GM21717 (cell line): ENCODE measurements around the gene IER5.

Experiments used
- ATAC-seq: cut with Tn5 transposase; IDR thresholded peaks from one replicate; pipeline ENCODE4 v1.9.1; 2021; ENCODE audit warnings: mild to moderate bottlenecking, moderate library complexity; ENCODE audit not compliant: unreplicated experiment

The IER5 gene

DNA sequence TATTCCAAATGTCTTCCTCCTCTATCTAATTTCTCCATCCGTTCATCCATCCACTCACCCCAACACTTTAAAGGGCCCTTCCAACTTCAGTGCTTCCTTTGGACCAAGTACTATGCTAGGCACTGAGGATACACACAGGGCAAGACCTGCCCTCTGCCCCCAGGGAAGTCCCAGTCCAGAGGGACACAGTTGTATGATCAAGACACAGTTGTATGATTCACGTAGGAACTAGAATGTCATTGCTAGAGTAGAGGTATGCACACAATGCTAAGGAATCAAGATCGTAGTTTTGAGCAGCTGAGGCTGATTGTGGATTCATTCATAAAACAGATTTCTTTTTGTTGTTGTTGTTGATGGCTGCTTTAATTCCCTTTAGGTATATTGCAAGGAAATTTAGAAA, 11.6 kb upstream of the IER5 start:
- ATAC-seq, result no peak

DNA sequence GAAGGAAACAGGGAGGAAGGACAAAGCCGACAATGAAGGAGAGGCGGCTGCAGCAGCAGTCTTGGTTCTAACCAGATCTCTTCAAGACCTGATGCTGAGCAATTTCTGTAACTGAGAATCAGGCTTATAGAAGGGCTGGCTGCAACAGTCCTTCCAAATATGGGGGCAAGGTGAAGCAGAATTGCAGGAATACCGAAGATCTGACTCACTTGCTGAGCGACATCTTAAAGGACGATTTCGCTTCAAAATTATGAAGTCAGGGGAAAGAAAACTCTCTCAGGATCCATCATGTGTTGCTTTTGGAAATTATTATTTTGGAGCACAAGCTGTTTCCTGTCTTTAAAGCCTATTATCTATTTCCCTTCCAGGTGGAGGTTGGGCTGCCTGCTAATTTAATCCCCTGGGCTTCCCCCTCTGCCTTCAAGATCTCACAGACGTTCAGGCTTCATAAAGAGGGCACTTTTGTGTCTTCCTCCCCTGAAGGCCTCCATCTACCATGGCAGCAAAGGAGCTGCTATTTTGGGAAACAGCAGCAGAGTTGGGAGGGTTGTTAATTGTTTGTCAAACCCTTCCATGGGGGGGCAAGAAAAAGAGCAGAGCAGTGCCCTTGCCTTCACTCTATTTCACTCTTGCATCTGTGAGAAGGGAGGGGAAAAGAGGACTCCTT, 10.8 kb upstream of the IER5 start:
- ATAC-seq, result no peak

DNA sequence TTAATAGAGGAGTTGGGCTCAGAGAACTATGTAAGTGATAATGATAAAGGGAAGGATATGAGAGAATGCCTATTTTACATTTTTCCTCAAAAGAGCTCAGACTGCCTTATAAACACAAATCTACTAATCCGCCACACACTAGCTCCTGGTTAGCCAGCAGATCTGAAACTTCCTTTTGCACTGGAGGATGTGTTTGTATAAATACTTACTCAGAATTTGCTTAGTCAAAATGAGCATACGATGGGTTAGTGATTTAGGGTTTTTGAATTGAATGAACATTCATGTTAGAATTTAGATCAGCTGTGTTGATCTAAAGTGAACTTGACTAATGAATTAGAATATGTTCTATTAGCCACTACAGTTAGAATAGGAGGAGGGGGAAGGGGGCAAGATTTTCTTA, 9.1 kb upstream of the IER5 start:
- no peak for ATAC-seq

DNA sequence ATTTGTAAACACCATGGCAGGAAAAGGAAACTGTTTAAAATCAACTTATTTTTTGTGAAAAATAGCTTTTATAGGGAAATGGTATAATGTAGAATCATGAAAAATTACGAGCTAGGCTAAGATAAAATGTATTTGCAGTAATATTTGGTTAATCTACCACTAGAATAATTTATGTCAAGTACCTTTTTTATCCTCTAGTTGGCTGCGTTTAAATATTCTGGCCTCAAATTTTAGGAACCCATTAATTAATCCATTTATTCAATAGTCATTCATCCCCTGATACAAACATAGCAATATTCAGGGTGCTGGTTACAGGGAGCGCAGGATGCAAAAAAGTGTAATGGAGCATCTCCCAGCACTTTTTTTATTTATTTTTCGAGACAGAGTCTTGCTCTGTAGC, 8.6 kb upstream of the IER5 start:
- no peak for ATAC-seq

DNA sequence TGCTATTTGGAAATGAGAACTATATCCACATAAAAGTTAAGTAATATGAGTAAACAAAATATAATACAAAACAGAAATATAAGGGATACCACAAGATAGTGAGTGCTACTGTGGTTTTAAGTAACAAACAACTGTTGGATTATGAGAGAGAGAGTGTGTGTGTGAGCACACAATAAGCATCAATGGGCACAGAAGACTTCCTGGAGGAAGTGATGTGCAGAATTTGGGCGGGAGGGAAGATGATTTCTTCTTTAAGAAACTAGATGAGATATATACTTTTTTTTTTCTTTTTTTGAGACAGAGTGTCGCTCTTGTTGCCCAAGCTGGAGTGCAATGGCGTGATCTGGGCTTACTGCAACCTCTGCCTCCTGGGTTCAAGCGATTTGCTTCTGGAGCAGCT, 7.9 kb upstream of the IER5 start:
- no peak for ATAC-seq

DNA sequence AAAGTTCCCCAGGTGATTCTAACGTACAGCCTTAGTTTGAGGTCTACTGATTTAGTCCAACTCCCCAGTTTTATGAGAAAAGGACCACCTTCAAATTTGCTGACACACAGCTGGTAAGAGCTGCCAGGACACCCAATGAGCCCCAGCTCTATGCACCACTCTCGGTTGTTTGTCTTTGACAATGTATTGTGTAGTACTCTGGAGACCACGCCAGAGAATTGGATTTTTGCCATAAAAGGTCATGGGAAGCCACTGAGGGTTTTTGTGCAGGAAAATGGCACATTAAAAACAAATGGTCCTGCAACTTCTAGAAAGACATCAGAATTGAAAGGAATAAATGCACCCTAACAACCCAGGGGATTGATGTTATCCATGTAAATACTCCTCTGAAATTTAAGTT, 7.1 kb upstream of the IER5 start:
- no peak for ATAC-seq

GRCh38 chr1:181083842-181084605, 4.5 kb upstream of the IER5 start:
- ATAC-seq, result peak; percentile 38

DNA sequence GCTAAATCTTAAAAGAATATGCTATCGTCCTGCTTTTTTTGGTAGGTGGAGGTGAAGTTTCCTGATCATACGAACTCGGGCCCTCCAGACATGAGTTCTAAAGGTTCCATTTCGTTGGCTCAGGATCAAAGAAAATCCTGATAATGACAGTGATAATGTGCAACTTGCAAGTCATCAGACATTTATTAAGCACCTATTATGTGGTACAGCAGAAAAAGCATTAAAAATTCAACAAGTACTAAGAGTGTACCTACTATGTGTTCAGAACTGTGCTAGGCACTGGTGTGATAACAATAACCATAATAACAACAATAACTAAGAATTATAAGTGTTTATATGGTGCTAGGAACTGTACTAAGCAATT, 3.9 kb upstream of the IER5 start:
- ATAC-seq, result no peak

- no peak for ATAC-seq
These were observed 2.4 kb upstream of the IER5 start for GRCh38 chr1:181086091-181086490.

DNA sequence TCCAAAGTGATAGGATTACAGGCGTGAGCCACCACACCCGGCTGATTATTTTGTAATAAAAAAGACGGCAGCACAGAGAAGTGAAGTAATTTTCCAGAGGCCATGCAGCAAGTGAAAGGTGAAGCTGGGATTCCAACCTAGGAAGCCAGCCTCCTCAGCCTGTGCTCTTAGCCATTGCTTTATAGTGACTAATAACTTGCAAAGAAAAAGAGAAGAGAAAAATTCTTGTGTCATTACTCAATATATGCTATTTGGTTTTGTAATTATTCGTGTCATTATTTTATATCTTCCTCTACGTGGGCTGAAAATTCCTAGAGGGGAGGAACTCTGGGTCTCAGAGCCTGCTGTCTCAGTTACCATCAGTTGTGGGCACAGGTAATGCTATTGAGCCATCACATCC, 1.6 kb upstream of the IER5 start:
- ATAC-seq, result no peak

DNA sequence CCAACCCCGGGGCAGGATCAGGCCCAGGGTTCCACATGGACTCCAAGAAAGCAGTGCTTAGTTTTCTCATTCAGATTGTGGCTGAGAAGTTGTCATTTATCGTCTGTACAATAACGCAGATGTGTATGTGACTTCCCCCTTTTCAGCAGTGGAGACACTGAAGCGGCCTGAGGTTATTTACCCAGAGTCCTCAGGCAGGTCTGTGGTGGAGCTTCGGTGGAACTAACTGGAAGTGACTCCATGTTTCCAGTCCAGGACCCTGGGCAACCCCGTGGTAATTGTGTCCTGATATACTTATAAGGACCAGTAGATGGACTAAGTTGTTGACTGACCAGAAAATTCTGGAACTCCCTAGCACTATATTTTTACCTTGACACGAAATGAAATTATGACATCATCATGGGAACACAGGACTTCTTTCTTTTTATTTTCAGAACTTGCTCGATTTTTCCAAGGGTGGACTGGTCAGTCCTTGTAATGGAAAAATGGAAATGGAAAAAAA, 1.0 kb upstream of the IER5 start:
- no peak for ATAC-seq

DNA sequence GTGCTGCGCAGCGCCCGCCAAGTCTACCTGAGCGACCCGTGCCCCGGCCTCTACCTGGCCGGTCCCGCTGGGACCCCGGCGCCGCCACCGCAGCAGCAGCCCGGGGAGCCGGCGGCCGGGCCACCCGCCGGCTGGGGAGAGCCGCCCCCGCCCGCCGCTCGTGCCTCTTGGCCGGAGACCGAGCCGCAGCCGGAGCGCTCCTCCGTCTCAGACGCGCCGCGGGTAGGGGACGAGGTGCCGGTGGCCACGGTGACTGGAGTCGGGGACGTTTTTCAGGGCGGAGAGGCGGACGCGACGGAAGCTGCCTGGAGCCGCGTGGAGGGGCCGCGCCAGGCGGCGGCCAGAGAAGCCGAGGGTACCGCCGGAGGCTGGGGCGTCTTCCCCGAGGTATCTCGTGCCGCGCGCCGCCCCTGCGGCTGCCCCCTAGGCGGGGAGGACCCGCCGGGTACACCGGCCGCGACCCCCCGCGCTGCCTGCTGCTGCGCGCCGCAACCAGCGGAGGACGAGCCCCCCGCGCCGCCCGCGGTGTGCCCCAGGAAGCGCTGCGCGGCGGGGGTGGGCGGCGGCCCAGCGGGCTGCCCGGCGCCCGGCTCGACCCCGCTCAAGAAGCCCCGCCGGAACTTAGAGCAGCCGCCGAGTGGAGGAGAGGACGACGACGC, 646 bp downstream of the IER5 start:
- ATAC-seq, result peak; percentile 5

DNA sequence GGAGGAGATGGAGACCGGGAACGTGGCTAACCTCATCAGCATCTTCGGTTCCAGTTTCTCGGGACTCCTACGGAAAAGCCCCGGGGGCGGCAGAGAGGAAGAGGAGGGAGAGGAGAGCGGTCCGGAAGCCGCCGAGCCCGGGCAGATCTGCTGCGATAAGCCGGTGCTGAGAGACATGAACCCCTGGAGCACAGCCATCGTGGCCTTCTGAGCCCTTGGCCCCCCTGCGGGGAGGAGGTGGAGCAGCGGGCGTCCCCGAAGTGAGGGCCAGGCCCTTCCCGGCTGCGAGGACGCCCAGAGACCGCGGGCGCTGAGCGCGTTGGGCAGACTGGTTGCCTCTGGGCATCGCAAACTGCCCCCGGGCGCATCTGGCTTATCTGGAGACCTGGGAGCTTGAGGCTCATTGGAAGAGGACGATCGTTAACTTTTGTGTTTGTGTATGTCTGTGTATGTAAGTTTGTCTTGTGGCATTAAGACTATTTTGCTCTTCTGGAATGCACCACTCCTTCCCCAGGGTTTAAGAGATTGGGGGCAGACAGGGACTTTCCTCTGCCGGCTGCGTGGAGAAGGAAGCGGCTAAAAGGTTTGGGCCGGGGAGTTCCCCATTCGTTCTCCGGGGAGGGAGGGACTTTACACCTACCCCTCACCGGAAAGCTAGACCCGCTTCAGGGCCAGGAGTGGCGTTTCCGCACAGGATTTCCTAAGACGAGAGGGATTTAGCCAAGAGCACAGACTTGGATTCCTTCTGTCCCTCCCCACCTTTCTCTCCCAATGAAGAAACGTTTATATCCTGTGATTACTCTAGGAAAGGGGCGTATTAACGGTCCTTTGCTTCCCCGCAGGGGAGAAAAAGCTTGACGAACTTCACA, 1.4 kb downstream of the IER5 start:
- ATAC-seq, result peak; percentile 38

DNA sequence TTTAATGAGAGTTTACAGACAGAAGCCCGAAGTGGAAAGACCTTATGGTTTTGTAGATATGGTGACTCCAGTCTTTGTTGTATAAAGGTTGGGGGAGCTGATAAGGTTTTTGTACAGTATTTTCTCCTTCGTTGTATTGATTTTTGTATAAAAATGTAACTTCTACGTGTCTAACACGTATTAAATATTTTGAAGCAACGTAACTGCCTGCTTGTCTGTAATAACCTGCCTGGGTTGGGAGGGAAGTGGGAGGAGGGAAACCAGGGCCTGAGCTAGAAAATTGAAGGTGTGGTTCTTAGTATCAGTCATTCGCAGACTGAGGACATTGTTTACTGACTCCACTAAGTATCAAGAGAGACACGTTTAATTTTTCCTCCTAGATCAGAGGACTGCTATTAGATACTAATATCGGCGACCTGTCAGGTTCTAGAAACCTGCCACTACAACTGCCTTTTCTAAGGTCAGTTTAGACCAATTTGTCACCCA, 2.2 kb downstream of the IER5 start:
- no peak for ATAC-seq

GRCh38 chr1:181091309-181092040, 3.0 kb downstream of the IER5 start:
- no peak for ATAC-seq

GRCh38 chr1:181092056-181092455, 3.6 kb downstream of the IER5 start:
- ATAC-seq, result no peak

DNA sequence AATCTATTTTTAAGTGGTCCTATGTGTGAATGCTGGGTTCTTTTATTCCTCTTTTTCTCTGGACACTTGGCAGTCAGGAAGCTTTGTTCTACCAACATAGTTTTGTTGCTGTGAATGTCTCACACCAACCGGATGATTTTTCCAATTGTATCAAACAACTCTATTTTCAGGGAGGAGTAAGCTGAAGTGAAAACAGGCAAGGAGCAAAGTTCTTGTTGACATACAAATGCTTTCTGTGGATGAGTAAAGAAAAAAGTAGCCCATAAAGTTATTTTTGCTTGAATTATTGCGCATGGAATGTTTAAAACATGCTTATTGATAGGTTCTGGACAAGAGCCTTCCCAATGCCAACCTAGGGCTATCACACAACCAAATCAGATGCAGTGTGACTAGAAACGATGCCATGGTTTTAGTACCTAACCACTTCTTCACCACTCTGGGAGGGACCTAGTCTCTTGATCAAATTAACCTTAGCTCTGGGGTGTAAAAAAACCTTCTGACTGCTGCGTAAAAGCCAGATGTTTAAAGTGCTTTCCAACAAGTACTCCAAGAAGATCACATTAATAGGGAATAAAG, 4.5 kb downstream of the IER5 start:
- no peak for ATAC-seq

DNA sequence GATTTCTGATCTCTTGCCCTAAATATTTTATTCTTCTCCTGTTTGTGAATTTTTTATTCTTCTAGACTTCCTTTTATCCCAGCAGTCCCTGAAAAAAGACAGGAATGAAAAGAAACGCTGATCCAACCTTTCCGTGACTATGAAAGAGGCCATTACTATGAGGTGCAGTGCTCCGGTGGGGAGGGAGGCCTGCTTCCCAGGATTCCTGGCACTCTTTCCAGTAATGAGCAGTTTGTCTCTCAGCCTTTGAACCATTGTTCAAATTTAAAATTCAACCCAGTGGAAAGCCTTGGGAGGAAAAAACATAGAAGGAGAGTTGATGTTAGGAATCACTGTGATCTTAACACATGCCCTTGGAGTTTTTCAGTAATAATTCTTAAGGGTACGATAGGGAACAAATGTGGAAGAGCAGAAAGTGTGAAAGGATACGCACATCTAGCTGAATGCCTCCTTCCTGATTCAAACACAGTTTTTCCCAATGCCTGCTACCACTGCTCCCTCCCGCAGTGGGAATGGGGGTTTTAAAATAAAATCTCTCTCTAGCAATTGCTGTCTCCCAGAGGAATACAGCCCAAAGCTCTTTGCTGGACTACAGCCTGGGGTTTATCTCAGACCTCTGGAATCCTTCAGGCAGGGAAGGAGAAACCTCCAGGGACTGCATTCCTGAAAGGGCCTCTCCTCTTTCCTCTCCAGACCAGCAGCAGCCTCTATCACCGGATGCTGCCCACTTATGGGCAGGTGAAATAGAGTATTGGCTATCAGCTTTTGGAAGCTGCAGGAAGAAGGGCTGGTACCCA, 6.1 kb downstream of the IER5 start:
- ATAC-seq, result no peak

- no peak for ATAC-seq
These were observed 6.8 kb downstream of the IER5 start for GRCh38 chr1:181095260-181095659.
